Measurements from ENCODE around the gene N4BP2L1.

N4BP2L1 gene

GRCh38 chr13:32409561-32410421 is 18.1 kb downstream of the N4BP2L1 start:
- no peak overlapping the region for H3K27ac ChIP-seq
- TF ChIP-seq, protein P1, sequence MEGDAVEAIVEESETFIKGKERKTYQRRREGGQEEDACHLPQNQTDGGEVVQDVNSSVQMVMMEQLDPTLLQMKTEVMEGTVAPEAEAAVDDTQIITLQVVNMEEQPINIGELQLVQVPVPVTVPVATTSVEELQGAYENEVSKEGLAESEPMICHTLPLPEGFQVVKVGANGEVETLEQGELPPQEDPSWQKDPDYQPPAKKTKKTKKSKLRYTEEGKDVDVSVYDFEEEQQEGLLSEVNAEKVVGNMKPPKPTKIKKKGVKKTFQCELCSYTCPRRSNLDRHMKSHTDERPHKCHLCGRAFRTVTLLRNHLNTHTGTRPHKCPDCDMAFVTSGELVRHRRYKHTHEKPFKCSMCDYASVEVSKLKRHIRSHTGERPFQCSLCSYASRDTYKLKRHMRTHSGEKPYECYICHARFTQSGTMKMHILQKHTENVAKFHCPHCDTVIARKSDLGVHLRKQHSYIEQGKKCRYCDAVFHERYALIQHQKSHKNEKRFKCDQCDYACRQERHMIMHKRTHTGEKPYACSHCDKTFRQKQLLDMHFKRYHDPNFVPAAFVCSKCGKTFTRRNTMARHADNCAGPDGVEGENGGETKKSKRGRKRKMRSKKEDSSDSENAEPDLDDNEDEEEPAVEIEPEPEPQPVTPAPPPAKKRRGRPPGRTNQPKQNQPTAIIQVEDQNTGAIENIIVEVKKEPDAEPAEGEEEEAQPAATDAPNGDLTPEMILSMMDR (conservative IDR thresholded peaks at IDR 0.05), result no peak
- no peak for TF ChIP-seq ZFX (IDR thresholded peaks at IDR 0.05)

DNA sequence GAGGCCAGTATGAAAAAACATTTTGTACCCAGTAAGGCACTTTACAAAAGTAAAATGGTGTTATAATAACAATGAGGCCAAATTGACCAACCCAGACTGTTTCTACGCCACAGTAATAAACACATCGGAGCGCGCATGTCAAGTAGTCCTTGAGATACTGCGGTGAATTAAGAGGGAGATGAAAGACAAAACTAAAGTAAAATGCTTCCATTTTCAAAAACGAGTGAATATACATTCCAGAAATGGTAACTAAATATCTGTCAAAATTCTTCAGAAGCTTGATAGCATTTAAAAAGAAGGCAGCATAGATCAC is 19.0 kb downstream of the N4BP2L1 start:
- H3K27ac ChIP-seq, result no peak overlapping the region
- TF ChIP-seq, protein P1 (conservative IDR thresholded peaks at IDR 0.05), result no peak
- no peak for TF ChIP-seq ZFX (IDR thresholded peaks at IDR 0.05)

- TF ChIP-seq, protein P1 (conservative IDR thresholded peaks at IDR 0.05), result no peak
- no peak for TF ChIP-seq ZFX (IDR thresholded peaks at IDR 0.05)
- H3K27ac ChIP-seq, result no peak overlapping the region
Measured at GRCh38 chr13:32408296-32409000, 19.5 kb downstream of the N4BP2L1 start.

DNA sequence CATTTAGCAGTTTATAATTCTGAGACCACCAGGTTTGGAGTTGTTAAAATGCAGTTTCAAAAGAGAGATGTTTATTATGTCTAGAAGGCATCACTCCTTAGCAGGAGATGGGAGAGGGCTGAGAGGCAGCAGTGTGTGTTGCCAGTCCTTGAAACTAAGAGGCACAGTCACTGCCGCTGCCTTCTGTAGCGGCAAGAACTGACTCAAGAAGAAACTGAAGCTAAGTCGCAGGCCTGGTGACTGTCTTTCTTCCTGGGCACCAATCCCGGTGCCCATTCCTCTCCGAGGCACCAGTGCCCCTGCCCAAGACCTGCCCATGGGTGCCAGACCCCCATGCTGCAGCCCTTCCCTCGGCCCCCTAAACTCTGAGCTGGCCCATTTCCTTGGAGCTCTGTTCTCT is 20.1 kb downstream of the N4BP2L1 start:
- TF ChIP-seq ZFX (IDR thresholded peaks at IDR 0.05), result no peak
- TF ChIP-seq, protein P1 (conservative IDR thresholded peaks at IDR 0.05), result no peak

GRCh38 chr13:32403108-32403507 is 24.8 kb downstream of the N4BP2L1 start:
- TF ChIP-seq, protein P1 (conservative IDR thresholded peaks at IDR 0.05), result no peak
- TF ChIP-seq ZFX (IDR thresholded peaks at IDR 0.05), result no peak
- H3K27ac ChIP-seq, result no peak overlapping the region

More for the DNA sequence above, 20.1 kb downstream of the N4BP2L1 start:
- no peak overlapping the region for H3K27ac ChIP-seq

DNA sequence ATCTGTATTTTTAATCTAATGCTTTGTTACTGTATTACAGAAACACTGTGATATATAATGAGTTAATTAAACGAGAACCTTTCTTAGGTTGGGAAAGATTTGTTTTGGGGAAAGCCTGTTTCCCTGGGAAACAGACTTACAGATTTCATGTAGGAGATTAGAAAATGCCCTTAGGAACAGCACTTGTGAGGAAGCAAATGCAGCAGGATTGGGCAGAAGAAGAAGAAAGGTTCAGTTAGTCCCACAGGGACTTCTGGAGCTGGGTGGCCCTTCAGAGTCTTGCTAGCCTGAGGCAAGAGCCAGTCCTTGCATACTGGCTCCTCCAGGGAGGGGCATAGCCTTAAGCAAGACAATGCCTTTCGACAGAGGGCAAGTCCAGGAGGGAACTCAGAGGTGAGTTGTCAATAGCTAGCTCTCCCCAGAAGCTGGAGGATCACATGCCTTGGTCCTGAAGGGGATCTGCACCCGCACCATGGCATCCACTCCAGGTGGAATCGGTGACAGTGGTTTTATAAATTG is 36.8 kb downstream of the N4BP2L1 start:
- no peak for TF ChIP-seq ZFX (IDR thresholded peaks at IDR 0.05)
- TF ChIP-seq, protein P1 (conservative IDR thresholded peaks at IDR 0.05), result no peak
- H3K27ac ChIP-seq, result no peak overlapping the region

- TF ChIP-seq, protein P1 (conservative IDR thresholded peaks at IDR 0.05), result no peak
- no peak for TF ChIP-seq ZFX (IDR thresholded peaks at IDR 0.05)
- no peak overlapping the region for H3K27ac ChIP-seq
Measured at GRCh38 chr13:32390484-32390883, 37.4 kb downstream of the N4BP2L1 start.
